ENCODE results near the gene PRKCE.

- TF ChIP-seq, protein P1, sequence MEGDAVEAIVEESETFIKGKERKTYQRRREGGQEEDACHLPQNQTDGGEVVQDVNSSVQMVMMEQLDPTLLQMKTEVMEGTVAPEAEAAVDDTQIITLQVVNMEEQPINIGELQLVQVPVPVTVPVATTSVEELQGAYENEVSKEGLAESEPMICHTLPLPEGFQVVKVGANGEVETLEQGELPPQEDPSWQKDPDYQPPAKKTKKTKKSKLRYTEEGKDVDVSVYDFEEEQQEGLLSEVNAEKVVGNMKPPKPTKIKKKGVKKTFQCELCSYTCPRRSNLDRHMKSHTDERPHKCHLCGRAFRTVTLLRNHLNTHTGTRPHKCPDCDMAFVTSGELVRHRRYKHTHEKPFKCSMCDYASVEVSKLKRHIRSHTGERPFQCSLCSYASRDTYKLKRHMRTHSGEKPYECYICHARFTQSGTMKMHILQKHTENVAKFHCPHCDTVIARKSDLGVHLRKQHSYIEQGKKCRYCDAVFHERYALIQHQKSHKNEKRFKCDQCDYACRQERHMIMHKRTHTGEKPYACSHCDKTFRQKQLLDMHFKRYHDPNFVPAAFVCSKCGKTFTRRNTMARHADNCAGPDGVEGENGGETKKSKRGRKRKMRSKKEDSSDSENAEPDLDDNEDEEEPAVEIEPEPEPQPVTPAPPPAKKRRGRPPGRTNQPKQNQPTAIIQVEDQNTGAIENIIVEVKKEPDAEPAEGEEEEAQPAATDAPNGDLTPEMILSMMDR (conservative IDR thresholded peaks at IDR 0.05; ENCODE audit: low read depth, low read length) = no peak
- TF ChIP-seq EZH2 (IDR thresholded peaks at IDR 0.05; ENCODE audit: borderline replicate concordance, low read depth, low read length, poor library complexity, severe bottlenecking) = no peak
Observed at GRCh38 chr2:45984366-45984765, 332.9 kb downstream of the PRKCE start.
